Lower leg skin (tissue), 4 donors: ENCODE results near the gene RASAL3. TPM values are rescaled to one million over a fixed set of nuclear protein-coding genes. Genes with fewer than 3 reads are reported as not detected.

Experiments
- DNase-seq, 2 donors: peaks; one replicate each; pipeline ENCODE4 v3.0.0-alpha.2; 2019; ENCODE audit warnings: low spot score in 2 of 2
- H3K4me3 ChIP-seq: fragments of 200-600 bp; sonication (generic); 2 replicates; pipeline ENCODE4 v1.5.1; 2017; ENCODE audit warnings: mild to moderate bottlenecking, low read depth; ENCODE audit not compliant: poor library complexity, severe bottlenecking
- CTCF ChIP-seq, 3 donors: fragments of 450-650 bp; IDR thresholded peaks; one replicate each; pipeline ENCODE4 v1.5.1; 2016; ENCODE audit warnings: antibody characterized with exemption in 3 of 3, mild to moderate bottlenecking in 3 of 3, moderate library complexity in 2 of 3
- POLR2A ChIP-seq, 2 donors: fragments of 450-650 bp; IDR thresholded peaks; one replicate each; pipeline ENCODE4 v1.6.1; 2016 to 2017; ENCODE audit warnings: antibody characterized with exemption in 2 of 2, mild to moderate bottlenecking in 1 of 2, moderate library complexity in 1 of 2
- WGBS, 2 donors: methylation state at CpG; one replicate each; pipeline ENCODE4 v1.1.5; 2018; 5-methylcytosine and 5-hydroxymethylcytosine counted together
- intact Hi-C: fragments of 100-400 bp; cut with DNase I; formaldehyde crosslinking; loops from one replicate; pipeline ENCODE4 v1.15.0; 2023; ENCODE audit warnings: low total_unique reads
- total RNA-seq, 4 donors: library from RNA; depleted of rRNA; stranded (reverse); fragments of >200 nt; gene quantifications; one replicate each; pipeline ENCODE4 v1.1.0, GENCODE V29; 2016

Gene RASAL3
- total RNA-seq, 4 donors from 2014 or later: 0.17 to 2.1 (median 1.5) TPM

- WGBS, 2 donors: 47 to 55% methylated on average over 10 of the region's 10 CpGs
- TF ChIP-seq CTCF (IDR thresholded peaks at IDR 0.05): no peak
- no peak for TF ChIP-seq POLR2A (IDR thresholded peaks at IDR 0.05)
These were observed 20.5 kb downstream of the RASAL3 start for GRCh38 chr19:15443838-15444237.

GRCh38 chr19:15443325-15443724 lies 21.0 kb downstream of the RASAL3 start:
- TF ChIP-seq POLR2A (IDR thresholded peaks at IDR 0.05) (no peak), CTCF (IDR thresholded peaks at IDR 0.05) (no peak)
- WGBS, 2 donors: 92 to 98% methylated on average over 3 of the region's 3 CpGs
- H3K4me3 ChIP-seq: no peak overlapping the region
- intact Hi-C loops: no loop called here
- no peak for DNase-seq

More at GRCh38 chr19:15443838-15444237, 20.5 kb downstream of the RASAL3 start:
- DNase-seq: peak in 1 of 2 donors; percentile 77
- H3K4me3 ChIP-seq: no peak overlapping the region
- intact Hi-C loops: no loop called here

- intact Hi-C loops: no loop called here
- no peak overlapping the region for H3K4me3 ChIP-seq
- 86% methylated on average over 8 to 12 of the region's 13 CpGs for WGBS, 2 donors
- no peak for TF ChIP-seq POLR2A (IDR thresholded peaks at IDR 0.05)
- no peak for TF ChIP-seq CTCF (IDR thresholded peaks at IDR 0.05)
- no peak for DNase-seq
These were observed 22.0 kb downstream of the RASAL3 start for GRCh38 chr19:15442142-15442920.

- no peak for DNase-seq
- intact Hi-C loops: no loop called here
- H3K4me3 ChIP-seq: no peak overlapping the region
- WGBS, 2 donors: 85% methylated on average over 3 of the region's 3 CpGs
- TF ChIP-seq CTCF (IDR thresholded peaks at IDR 0.05) (no peak), POLR2A (IDR thresholded peaks at IDR 0.05) (no peak)
These were observed 23.0 kb downstream of the RASAL3 start for GRCh38 chr19:15441317-15441716.

GRCh38 chr19:15439821-15440641 lies 24.3 kb downstream of the RASAL3 start:
- no peak for DNase-seq
- no peak overlapping the region for H3K4me3 ChIP-seq
- intact Hi-C loops: no loop called here
- 88 to 91% methylated on average over 30 to 38 of the region's 38 CpGs for WGBS, 2 donors
- TF ChIP-seq POLR2A (IDR thresholded peaks at IDR 0.05) (no peak), CTCF (IDR thresholded peaks at IDR 0.05) (no peak)
